Immature natural killer cell (primary cell): Measurements from ENCODE around the gene APOBR. TPM values are rescaled to one million over a fixed set of nuclear protein-coding genes. Genes with fewer than 3 reads are reported as not detected.
"Not testable (repeated sequence)": the region's sequence is repeated elsewhere in the genome, so short reads cannot be mapped to it uniquely, and the experiment has no call there.

Source experiments
- DNase-seq, 3 donors: peaks; one replicate each; pipeline ENCODE4 v3.0.0; 2022; ENCODE audit warnings: mixed read lengths in 1 of 3
- H3K27ac Mint-ChIP-seq, 6 donors: one replicate each; pipeline ENCODE4 v1.8.0; 2020; ENCODE audit warnings: mixed read lengths in 6 of 6, mild to moderate bottlenecking in 5 of 6, inconsistent platforms in 4 of 6, moderate library complexity in 3 of 6
- H3K27me3 Mint-ChIP-seq, 3 donors: one replicate each; pipeline ENCODE4 v1.8.0; 2020 to 2021; ENCODE audit warnings: low read depth in 3 of 3, mild to moderate bottlenecking in 3 of 3, mixed read lengths in 3 of 3, moderate library complexity in 3 of 3, inconsistent platforms in 1 of 3
- H3K36me3 Mint-ChIP-seq, 3 donors: one replicate each; pipeline ENCODE4 v1.8.0; 2020; ENCODE audit warnings: mixed read lengths in 3 of 3, inconsistent platforms in 2 of 3, mild to moderate bottlenecking in 2 of 3
- H3K4me1 Mint-ChIP-seq, 2 donors: one replicate each; pipeline ENCODE4 v1.8.0; 2020; ENCODE audit warnings: inconsistent platforms in 2 of 2, mild to moderate bottlenecking in 2 of 2, mixed read lengths in 2 of 2, moderate library complexity in 1 of 2
- H3K4me3 Mint-ChIP-seq, 5 donors: one replicate each; pipeline ENCODE4 v1.8.0; 2020; ENCODE audit warnings: mild to moderate bottlenecking in 5 of 5, mixed read lengths in 5 of 5, inconsistent platforms in 3 of 5, moderate library complexity in 3 of 5
- H3K9me3 Mint-ChIP-seq, 6 donors: one replicate each; pipeline ENCODE4 v1.8.0; 2020; ENCODE audit warnings: mild to moderate bottlenecking in 6 of 6, mixed read lengths in 6 of 6, inconsistent platforms in 4 of 6, moderate library complexity in 3 of 6
- polyA plus RNA-seq, 3 donors: library from polyadenylated mRNA; unstranded; fragments of 300-500 nt; fragmentation: Illumina TruSeq; gene quantifications; one replicate each; pipeline ENCODE4 v1.2.3, GENCODE V29; 2021

APOBR gene, protein sequence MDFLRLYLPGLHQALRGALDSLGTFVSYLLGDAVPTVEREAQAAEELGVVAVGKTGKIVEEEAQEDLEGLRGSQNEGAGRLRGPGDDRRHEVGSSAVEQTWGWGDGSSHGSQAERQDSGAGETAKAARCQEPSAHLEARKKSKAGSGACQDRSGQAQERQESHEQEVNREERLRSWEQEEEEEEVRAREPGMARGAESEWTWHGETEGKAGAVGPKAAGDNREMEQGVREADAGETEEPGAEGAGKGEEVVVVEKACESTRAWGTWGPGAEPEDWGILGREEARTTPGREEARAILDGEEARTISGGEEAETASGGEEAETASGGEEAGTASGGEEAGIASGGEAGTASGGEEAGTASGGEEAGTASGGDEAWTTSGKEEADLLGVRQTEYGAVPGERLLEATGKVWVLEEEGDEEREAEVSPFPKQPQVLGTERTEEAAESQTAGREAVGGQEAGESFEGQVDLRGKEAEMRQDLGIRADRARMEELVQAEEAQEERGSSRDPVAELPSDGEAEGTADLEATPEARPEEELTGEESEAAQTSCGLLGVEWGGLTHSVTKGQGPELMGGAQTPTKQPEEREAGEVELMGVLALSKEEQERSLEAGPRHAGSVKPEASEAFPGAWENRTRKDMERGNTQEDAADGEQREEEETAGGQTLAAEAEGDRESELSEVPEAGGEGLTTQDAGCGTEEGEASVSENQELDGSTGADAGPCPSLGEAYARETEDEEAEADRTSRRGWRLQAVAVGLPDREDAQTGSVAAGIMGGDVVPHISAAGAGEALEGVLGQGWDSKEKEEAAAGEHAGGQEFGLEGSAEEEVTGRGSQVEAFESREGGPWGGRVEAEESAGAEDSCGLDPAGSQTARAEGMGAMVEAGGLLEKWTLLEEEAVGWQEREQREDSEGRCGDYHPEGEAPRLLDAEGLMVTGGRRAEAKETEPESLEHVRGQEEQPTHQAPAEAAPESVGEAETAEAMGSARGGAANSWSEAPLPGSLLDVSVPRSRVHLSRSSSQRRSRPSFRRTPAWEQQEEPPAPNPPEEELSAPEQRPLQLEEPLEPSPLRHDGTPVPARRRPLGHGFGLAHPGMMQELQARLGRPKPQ
- 10 to 100 TPM in 1 of 3 donors, 1 to 10 TPM in 1, under 1 TPM in 1; 0.49 to 15.2 (median 2.6) TPM for polyA plus RNA-seq

DNA sequence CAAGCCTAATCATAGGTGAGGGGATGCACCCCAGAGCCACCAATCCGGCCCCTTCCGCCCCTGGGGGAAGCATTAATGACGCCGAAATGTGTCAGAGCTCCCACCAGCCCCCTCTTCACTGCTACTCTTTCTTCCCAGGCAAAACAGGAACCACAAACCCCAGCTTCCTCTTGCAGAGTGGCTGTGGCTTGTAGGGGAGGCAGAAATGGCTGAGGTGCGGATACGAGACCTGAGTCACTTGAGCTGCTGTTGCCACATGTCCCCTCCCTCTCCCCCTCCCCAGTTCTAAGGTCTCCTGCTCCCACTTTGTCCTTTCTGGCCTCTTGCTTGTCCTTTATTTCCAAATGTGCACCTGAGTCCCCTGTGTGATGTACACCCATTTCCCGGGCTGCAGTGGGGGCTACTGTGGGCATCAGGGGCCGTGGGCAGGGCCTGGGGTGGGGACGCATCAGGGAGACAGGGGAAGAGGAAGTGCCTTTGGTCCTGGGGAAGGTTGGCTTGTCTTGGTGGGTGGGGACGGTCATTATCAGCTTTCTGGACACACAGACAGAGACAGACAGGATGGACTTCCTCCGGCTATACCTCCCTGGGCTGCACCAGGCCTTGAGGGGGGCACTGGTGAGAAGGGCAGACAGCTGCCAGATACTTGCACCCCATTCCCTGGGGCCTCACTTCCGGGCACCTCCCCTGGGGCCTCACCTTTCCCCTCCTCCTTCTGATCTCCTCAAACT is at the start of gene APOBR:
APOBR (plus strand) TSS at position 523 of the 731 bp plus-strand sequence; CDS start at position 562, 39 bp downstream.
- Mint-ChIP-seq H3K4me3 (peak within 1 kb of the TSS; percentile 91 to 98 (median 98)), H3K27ac (peak within 1 kb of the TSS; percentile 98 to 100 (median 99)), H3K36me3 (peaks cover 12 to 24% (median 23%) of the 10 kb centered on the region in 3 donors), H3K27me3 (peaks cover 8 to 25% (median 21%) of the 10 kb centered on the region in 3 donors), H3K9me3 (no peaks in the 10 kb centered on the region), H3K4me1 (peaks cover 77 to 81% of the 10 kb centered on the region in 2 donors)
- DNase-seq, result peak; percentile 96 to 97 (median 96)

- not testable (repeated sequence) for H3K4me1 Mint-ChIP-seq, H3K27me3 Mint-ChIP-seq, DNase-seq, H3K9me3 Mint-ChIP-seq, H3K27ac Mint-ChIP-seq, H3K4me3 Mint-ChIP-seq, H3K36me3 Mint-ChIP-seq
Measured at GRCh38 chr16:28446388-28446787, 48.1 kb upstream of the APOBR start.

- not testable (repeated sequence) for H3K36me3 Mint-ChIP-seq, H3K27ac Mint-ChIP-seq, H3K27me3 Mint-ChIP-seq, DNase-seq, H3K9me3 Mint-ChIP-seq, H3K4me1 Mint-ChIP-seq, H3K4me3 Mint-ChIP-seq
Measured at GRCh38 chr16:28447081-28447480, 47.4 kb upstream of the APOBR start.

DNA sequence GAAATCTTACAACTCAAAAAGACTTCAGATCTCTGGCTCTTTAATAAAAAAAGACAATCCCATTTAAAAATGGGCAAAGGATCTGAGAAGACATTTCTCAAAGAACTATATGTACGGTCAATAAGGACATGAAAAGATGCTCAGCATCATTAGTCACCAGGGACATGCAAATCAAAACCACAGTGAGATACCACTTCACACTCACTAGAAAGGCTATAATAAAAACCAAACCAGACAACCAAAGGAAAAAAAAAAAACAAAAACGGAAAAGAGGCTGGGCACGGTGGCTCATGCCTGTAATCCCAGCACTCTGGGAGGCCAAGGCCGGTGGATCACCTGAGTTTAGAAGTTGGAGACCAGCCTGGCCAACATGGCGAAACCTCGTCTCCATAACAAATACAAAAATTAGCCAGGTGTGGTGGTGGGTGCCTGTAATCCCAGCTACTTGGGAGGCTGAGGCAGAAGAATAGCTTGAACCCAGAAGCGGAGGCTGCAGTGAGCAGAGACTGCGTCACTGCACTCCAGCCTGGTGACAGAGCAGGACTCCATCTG is 20.7 kb upstream of the APOBR start:
- Mint-ChIP-seq H3K4me1 (peaks cover 8 to 20% of the 10 kb centered on the region in 2 donors), H3K4me3 (no peak overlapping the region), H3K27me3 (peaks cover 2 to 4% (median 3%) of the 10 kb centered on the region in 3 donors), H3K27ac (peak overlapping the region; percentile 38 to 86 (median 78)), H3K36me3 (peaks cover 8 to 15% (median 12%) of the 10 kb centered on the region in 3 donors), H3K9me3 (no peaks in the 10 kb centered on the region)
- DNase-seq, result peak; percentile 30 to 50 (median 38)

DNA sequence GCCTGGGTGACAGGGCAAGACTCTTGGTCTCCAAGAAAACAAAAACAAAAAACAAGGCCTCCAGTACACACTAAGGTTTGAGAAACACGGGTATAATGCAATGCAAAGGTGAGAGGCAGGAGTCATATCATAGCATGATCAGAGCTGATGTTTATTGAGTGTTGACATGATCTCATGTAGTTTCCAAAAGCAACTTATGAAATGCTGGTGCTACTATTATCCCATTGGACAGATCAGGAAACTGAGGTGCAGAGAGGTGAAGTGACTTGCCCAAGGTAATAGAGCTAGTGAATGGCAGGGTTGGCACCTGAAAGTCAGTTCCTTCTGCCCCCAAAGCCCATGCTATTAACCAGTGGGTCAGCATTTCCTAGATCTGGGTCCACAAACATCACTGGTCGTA is 19.2 kb upstream of the APOBR start:
- no peak for DNase-seq
- Mint-ChIP-seq H3K9me3 (no peaks in the 10 kb centered on the region), H3K4me3 (no peak overlapping the region), H3K27me3 (peaks cover 2 to 4% (median 3%) of the 10 kb centered on the region in 3 donors), H3K36me3 (peaks cover 8 to 15% (median 12%) of the 10 kb centered on the region in 3 donors), H3K4me1 (peaks cover 8 to 20% of the 10 kb centered on the region in 2 donors), H3K27ac (peak overlapping the region; percentile 1 to 89 (median 64))

- Mint-ChIP-seq H3K27ac (peak overlapping the region in 1 of 6 donors; percentile 29), H3K27me3 (peaks cover 2 to 6% (median 3%) of the 10 kb centered on the region in 3 donors), H3K36me3 (peaks cover 8 to 24% (median 12%) of the 10 kb centered on the region in 3 donors), H3K9me3 (no peaks in the 10 kb centered on the region), H3K4me3 (no peak overlapping the region), H3K4me1 (peaks cover 8 to 20% of the 10 kb centered on the region in 2 donors)
- DNase-seq, result no peak
Measured at GRCh38 chr16:28477311-28477920, 17.0 kb upstream of the APOBR start.

DNA sequence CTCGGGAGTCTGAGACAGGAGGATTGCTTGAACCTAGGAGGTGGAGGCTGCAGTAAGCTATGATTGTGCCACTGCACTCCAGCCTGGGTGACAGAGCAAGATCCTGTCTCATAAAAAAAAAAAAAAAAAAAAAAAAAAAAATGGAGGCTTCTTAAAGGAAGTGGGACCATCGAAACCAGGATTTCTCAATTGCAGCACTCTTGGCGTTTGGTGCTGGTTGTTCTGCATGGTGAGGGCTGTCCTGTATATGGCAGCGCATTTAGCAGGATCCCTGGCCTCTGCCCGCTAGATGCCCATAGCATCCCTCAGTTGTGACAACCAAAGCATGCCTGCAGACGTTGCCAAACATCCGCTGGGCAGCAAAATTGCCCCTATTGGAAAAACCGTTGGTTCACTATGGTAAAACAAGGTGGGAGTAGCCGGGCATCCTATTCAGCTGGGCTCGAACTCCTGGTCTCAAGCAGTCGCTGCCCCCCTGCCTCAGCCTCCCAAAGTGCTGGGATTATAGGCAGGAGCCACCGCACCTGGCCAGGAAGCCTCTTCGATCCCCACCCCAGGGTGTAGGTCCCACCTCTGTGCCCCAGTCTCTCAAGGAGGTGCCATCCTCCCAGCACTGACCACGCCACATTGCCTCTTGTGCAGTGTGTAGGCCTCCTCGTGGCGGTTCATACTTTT is 15.8 kb upstream of the APOBR start:
- no peak for DNase-seq
- Mint-ChIP-seq H3K4me3 (no peak overlapping the region), H3K4me1 (peaks cover 4 to 15% of the 10 kb centered on the region in 2 donors), H3K9me3 (no peaks in the 10 kb centered on the region), H3K36me3 (peaks cover 7 to 23% (median 8%) of the 10 kb centered on the region in 3 donors), H3K27ac (peak overlapping the region in 2 of 6 donors; percentile 17 to 50), H3K27me3 (peaks cover 2 to 4% (median 2%) of the 10 kb centered on the region in 3 donors)

GRCh38 chr16:28482026-28482425 is 12.4 kb upstream of the APOBR start:
- Mint-ChIP-seq H3K9me3 (no peaks in the 10 kb centered on the region), H3K4me3 (no peak overlapping the region), H3K4me1 (peaks cover under 1 to 2% of the 10 kb centered on the region in 2 donors), H3K27ac (peak overlapping the region in 1 of 6 donors; percentile 55), H3K27me3 (peaks cover 0 to 2% (median 0%) of the 10 kb centered on the region in 3 donors), H3K36me3 (peaks cover 0 to 25% (median 0%) of the 10 kb centered on the region in 3 donors)
- no peak for DNase-seq

DNA sequence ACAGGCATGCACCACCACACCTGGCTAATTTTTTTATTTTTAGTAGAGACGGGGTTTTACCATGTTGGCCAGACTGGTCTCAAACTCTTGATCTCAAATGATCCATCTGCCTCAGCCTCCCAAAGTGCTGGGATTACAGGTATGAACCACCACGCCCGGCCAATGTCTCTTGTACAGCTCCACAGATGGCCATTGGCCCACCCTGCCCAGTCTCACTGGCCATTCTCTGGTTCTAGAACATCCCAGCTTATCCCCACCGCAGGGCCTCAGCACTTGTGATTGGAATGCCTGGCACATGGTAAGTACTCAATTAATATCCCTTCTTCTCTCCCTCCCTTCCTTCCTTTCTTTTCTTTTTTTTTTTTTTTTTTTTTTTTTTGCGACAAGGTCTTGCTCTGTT is 11.1 kb upstream of the APOBR start:
- not testable (repeated sequence) for H3K4me3 Mint-ChIP-seq, H3K4me1 Mint-ChIP-seq
- peak overlapping the region in 1 of 6 donors; percentile 68 for H3K27ac Mint-ChIP-seq

GRCh38 chr16:28486266-28486665 is 8.2 kb upstream of the APOBR start:
- H3K27me3 Mint-ChIP-seq, result peaks cover under 1 to 3% (median 1%) of the 10 kb centered on the region in 3 donors
- peaks cover 24 to 25% of the 10 kb centered on the region in 2 donors for H3K4me1 Mint-ChIP-seq
- H3K36me3 Mint-ChIP-seq, result peaks cover 0 to 31% (median 0%) of the 10 kb centered on the region in 3 donors
- H3K9me3 Mint-ChIP-seq, result no peaks in the 10 kb centered on the region
- peak overlapping the region in 1 of 6 donors; percentile 59 for H3K27ac Mint-ChIP-seq
- no peak overlapping the region for H3K4me3 Mint-ChIP-seq
- no peak for DNase-seq

More for the DNA sequence above, 11.1 kb upstream of the APOBR start:
- peaks cover 0 to 26% (median 0%) of the 10 kb centered on the region in 3 donors for H3K36me3 Mint-ChIP-seq
- not testable (repeated sequence) for H3K9me3 Mint-ChIP-seq, H3K27me3 Mint-ChIP-seq, DNase-seq

DNA sequence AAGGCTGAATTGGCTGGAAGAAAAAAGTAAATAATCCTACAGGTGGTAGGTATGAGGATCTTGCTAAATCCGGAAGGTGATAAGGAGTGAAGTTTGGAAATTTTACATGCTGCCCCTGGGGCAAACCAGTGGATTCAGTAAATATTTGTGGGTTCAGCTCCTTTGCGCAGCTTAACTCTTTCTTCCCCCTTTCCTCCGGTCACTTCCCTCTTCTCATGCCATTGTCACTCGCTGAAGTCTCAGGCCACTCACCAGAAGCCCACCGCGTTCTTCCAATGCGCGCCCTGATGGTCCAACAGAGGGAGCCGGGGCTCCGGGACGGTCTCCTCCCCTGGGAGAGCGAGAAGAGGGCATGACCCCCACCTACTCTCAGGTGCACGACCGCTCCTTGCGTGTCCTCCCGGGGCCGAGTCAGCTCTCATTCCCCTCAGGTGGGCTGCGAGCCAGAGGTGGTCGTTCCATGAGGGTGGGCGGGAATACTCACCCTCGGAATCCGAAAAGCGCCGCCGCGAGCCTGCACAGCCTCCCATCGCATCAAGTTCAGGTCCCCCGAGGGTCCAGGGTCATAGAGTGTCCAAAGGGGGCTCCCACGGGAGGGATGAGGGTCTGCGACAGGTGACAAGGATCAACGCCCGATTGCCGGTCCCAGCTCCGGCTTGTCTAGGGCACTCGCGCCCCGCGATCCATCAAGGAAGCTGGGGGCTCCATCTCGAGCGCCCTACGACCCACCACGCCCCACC is 3.0 kb upstream of the APOBR start:
- peak overlapping the region; percentile 98 to 100 (median 100) for H3K27ac Mint-ChIP-seq
- H3K27me3 Mint-ChIP-seq, result peaks cover 8 to 23% (median 21%) of the 10 kb centered on the region in 3 donors
- H3K36me3 Mint-ChIP-seq, result peaks cover 4 to 19% (median 11%) of the 10 kb centered on the region in 3 donors
- H3K9me3 Mint-ChIP-seq, result no peaks in the 10 kb centered on the region
- H3K4me3 Mint-ChIP-seq, result peak overlapping the region; percentile 98 to 99 (median 98)
- DNase-seq, result peak in 2 of 3 donors; percentile 19 to 21
- peaks cover 71 to 75% of the 10 kb centered on the region in 2 donors for H3K4me1 Mint-ChIP-seq
